Measurements from ENCODE around the gene BCKDK.

The BCKDK gene

DNA sequence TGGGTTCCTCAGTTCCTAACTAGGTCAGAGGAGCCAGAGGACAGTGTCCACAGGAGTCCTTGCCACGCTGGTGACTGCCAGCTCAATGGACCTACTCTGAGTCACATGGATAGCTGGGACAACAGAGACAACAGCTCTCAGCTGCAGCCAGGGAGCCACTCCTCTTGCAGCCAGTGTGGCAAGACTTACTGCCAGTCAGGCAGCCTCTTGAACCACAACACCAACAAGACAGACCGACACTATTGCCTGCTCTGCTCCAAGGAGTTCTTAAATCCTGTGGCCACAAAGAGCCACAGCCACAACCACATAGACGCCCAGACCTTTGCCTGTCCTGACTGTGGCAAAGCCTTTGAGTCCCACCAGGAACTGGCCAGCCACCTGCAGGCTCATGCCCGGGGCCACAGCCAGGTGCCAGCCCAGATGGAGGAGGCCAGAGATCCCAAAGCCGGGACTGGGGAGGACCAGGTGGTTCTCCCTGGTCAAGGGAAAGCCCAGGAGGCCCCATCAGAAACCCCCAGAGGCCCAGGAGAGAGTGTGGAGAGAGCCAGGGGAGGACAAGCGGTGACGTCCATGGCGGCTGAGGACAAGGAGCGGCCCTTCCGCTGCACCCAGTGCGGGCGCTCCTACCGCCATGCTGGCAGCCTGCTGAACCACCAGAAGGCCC is 27.3 kb upstream of the BCKDK start:
- DNase-seq: no peak

DNA sequence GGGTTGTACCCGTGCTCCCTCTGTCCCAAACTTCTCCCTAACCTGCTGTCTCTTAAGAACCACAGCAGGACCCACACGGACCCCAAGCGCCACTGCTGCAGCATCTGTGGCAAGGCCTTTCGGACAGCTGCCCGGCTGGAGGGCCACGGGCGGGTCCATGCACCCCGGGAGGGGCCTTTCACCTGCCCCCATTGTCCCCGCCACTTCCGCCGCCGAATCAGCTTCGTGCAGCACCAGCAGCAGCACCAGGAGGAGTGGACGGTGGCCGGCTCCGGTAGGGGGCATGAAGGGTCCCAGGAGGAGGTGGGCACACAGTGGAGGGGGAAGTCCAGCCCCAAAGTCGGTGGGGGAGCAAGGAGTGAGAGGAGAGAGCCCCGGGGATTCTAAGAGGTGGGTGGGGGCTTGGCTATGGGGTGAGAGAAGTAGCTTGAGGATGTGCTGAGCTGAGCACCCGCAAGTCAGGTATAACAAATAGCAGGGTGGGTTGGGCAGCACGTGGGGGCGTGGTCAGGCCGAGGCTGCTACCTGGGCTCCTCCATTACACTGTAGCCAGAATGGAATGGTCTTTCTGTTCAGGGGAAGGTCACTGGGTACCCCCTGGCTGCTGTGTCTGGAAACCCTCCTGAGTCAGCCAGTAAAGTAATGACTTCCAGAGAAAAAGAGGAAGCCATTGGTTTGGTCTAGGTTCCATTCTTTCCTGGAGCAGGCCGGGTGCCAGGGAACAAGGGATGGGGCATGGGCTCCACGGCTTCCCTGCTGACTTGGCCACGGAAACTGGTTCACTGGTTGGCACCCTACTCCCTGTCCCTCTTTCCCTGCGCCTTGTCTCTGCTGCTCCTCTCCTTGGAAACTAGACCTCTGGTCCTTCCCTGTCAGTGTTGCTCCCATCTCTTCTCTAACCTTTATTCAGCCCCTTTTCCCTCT is 26.5 kb upstream of the BCKDK start:
- no peak for DNase-seq

GRCh38 chr16:31082368-31083045 is 25.7 kb upstream of the BCKDK start:
- no peak for DNase-seq

DNA sequence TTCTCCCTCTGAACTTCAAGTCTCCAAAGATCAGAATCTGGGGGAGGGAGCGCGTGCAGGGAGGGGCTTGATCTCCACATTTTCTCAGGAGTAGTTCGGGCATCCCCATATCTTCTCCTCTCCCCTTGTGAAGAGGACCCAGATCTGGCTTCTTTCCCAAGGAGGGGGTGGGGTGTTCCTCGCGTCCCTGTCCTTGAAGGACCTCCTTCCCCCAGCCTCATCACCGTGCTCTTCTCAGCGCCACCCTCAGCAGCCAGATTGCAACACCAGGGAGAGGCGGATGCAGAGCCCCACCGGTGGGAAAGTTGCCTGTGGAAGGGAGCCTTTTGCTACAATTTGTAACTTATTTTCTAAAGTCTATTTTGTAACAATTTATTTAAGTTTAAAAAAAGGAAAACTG is 25.1 kb upstream of the BCKDK start:
- no peak for DNase-seq

GRCh38 chr16:31083556-31083955 is 24.6 kb upstream of the BCKDK start:
- DNase-seq: no peak

- DNase-seq: no peak
Observed at GRCh38 chr16:31083981-31084380, 24.2 kb upstream of the BCKDK start.

- DNase-seq: no peak
Observed at GRCh38 chr16:31084584-31085302, 23.4 kb upstream of the BCKDK start.

- DNase-seq: no peak
Observed at GRCh38 chr16:31085411-31085810, 22.8 kb upstream of the BCKDK start.

DNA sequence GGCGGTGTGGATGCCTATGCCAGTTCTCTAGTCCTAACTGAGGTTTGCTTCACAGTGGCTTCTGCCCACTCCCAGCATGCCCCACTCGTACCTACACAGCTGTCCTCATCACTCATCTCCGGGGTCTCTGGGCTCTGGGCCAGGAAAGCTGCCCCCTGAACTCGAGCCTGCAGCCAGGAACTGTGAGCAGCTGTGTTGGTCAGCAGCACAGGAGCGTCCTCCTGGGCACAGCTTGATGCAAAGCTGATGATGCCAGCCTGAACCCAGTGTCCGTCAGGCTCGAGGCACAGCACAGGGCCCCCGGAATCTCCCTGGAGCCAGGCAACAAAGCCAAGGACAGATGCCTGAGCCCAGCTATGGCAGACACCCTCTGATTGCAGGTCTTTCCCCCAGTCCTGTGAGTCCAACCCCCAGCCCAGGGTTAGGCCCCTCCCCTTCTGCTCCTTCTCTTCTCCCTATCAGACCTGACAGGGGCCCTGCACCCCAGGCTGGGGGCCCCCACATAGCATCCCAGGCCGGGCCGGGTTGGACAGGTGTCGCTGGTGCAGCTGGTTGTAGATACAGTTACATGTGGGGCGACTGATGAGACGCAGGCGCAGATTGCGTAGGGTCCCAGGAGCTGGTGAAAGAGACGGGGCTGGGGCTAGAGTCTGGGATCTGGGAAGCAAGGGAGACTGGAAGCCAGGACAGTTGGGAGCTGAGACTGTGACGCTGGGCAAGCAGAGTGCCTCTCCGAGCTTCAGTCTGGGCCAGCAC is 22.1 kb upstream of the BCKDK start:
- no peak for DNase-seq

GRCh38 chr16:31086629-31086906 is 21.6 kb upstream of the BCKDK start:
- no peak for DNase-seq

DNA sequence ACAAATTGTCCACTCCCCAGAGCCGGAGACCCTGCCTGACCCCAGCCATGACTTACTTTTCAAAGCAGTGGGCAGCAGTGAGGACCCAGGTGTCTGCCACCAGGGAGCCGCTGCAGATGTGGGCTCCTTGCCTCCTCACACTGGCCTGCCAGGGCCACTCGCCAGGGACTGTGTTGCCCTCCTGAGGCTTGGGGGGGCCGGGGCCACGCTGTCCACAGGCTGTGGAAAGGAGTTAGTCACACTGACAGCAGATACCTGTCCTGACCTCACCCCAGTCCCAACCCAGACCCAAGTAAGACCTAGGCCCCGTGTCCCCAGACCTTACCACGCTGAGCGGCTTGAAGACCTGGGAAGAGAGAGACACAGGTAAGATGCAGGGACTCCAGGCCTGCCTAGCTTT is 20.7 kb upstream of the BCKDK start:
- DNase-seq: no peak

DNA sequence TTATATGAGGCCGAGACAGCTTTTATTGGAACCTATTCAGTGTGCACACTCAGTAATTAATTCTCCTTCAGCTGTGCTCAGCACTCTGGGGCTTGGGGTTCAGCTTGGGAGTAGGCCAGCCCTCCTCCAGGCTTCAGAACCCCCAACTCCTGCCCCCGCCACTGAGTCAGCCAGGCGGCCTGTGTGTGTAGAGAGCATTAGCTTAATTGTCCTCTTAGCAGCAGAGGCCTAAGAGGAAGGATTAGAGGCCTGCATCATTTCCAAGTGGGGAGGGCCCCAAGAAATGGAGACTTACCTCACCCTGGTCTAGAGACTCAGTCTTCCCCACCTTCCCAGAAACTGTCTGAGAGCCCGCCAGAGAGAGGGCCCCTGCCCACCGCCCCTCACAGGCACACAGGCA is 20.2 kb upstream of the BCKDK start:
- no peak for DNase-seq

DNA sequence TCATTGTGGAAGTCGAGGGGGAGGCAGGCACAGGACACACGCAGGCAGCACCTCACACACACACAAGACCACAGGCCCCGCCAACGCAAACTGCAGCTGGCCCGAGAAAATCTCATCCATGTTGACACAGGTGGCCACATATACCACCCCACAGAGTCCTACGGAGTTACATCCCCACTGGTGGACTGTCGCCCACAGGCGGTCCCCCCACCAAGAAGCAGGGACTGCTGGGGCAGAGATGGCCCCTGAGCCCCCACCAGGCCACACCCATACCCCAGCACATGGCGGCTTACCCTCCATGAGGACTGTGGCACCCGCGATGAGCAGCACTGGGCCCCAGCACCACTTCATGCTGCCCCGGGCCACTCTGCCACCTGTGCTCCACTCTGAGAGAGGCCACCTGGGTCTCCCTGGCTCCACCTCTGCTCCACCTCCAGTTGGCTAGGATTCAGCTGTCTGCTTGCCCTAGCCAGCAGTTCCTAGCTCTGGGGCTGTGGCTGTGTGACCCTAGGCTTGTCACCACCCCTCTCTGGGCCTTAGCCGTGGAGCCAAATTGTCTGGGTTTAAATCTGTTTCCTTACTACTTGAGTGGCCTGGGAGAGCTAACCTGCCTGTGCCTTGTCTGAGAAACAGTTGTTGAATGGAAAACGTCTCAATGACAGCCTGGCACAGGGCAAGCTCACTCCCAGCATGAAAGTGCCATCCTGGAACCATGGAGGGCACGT is 19.6 kb upstream of the BCKDK start, which contains the start of gene PRSS53:
Gene PRSS53 (minus strand): TSS at position 485 of the 725 bp plus-strand sequence. CDS start 134 bp downstream, at position 351.
- no peak for DNase-seq

- no peak for DNase-seq
Observed at GRCh38 chr16:31089199-31089598, 19.0 kb upstream of the BCKDK start.

GRCh38 chr16:31090540-31090939 is 17.6 kb upstream of the BCKDK start:
- no peak for DNase-seq

DNA sequence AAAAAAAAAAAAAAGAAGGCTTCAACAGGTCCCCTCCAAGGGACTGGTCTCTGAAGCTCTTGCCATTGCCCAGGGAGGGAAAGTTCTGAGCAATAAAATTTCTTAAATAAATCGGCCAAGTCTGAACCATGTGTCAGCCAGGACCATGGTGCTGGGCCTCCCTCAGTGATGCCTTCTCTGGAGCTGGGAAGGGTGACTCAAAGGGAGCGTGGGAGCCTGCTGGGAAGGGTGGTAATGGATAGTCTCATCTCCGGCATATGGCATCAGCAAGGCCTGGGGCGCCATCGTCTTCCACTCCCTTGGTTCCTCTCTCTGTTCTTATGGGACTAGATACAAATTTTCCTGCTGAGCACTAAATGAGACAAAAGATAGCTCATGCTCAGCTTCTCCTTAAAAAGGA is 15.9 kb upstream of the BCKDK start:
- no peak for DNase-seq

GRCh38 chr16:31093132-31093703 is 15.0 kb upstream of the BCKDK start:
- DNase-seq: peak; percentile 18

DNA sequence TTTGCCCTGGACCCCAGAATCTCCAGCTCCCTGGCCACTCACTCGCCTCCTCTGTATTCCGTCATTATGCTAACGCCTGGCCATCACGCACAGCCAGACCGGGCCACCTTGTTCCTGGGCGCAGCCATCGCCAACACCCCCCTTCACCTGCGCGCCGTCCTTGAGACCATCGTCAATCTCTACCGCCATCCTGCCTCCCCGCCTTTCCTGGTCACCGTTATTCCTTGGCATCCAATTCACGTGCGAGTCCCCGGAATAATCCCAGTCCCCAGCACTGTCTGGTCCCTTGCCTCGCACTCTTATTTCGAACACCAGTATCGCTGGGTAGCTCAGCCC is 14.1 kb upstream of the BCKDK start:
- DNase-seq: no peak

- DNase-seq: peak; percentile 97
Observed at GRCh38 chr16:31094424-31095120, 13.6 kb upstream of the BCKDK start, which contains the start of gene VKORC1. VKORC1 (minus strand) TSS chr16:31094797; CDS start chr16:31094729, 68 bp downstream.

DNA sequence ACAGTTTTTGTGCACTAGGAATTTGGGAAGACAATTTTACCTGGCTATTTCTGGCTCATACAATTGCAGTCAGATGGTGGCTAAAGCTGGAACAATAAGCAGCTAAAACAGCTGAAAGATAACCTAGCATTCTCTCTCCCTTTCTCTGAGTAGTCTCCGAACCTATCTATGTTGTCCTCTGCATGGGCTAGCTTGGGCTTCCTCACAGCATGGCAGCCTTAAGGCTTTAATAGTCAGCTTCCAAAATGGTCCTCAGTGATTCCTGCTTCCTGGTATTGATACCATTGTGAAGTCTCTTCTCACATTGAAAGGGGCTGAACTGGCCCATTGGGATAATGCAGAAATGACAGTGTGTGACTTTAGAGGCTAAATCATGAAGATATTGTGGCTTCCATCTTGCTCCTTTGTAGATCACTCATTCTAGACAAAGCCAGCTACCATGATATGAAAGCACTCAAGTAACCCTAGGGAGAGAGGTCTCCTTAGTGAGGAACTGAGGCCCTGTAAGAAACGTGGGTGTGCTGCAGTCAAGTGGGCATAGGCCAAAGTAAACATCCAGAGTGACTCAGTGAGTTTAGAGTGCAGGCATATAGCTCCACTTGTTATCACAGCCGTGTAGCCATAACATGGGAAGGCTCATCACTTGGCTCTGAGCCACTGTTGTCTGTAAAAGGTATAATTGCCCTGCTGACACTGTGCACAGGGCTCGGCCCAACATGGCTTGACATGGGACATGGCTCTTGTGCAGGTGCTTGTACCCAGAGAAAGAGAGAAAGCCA is 8.1 kb upstream of the BCKDK start:
- DNase-seq: no peak
